Peyer's patch (tissue), 4 donors: ENCODE results near the gene SPECC1L. TPM values are rescaled to one million over a fixed set of nuclear protein-coding genes. Genes with fewer than 3 reads are reported as not detected.

Experiments used
- DNase-seq, 3 donors: peaks; one replicate each; pipeline ENCODE4 v3.0.0-alpha.2; 2017 to 2019
- H3K27ac ChIP-seq, 4 donors: fragments of 200-600 bp; sonication (generic); one replicate each; pipeline ENCODE4 v1.5.1; 2016 to 2019
- H3K27me3 ChIP-seq, 2 donors: fragments of 200-600 bp; sonication (generic); one replicate each; pipeline ENCODE4 v1.5.1; 2019
- H3K36me3 ChIP-seq, 3 donors: fragments of 200-600 bp; sonication (generic); one replicate each; pipeline ENCODE4 v1.5.1; 2016 to 2019
- H3K4me1 ChIP-seq, 4 donors: fragments of 200-600 bp; sonication (generic); one replicate each; pipeline ENCODE4 v1.5.1; 2016 to 2019
- H3K4me3 ChIP-seq, 4 donors: fragments of 200-600 bp; sonication (generic); 1 replicate in 3 of 4; 2 replicates in 1 of 4; pipeline ENCODE4 v1.5.1; 2016 to 2019; ENCODE audit warnings: mild to moderate bottlenecking in 1 of 4
- H3K9me3 ChIP-seq, 4 donors: fragments of 200-600 bp; sonication (generic); one replicate each; pipeline ENCODE4 v1.5.1; 2016 to 2019; ENCODE audit warnings: mild to moderate bottlenecking in 1 of 4
- CTCF ChIP-seq, 6 experiments: fragments of 450-650 bp in 4 of 6; fragments of 200-600 bp in 2 of 6; sonication (generic) in 1 of 6; IDR thresholded peaks; one replicate each; pipeline ENCODE4 v1.5.1; 2017 to 2019; ENCODE audit warnings: antibody characterized with exemption in 6 of 6, mild to moderate bottlenecking in 3 of 6, moderate library complexity in 1 of 6
- POLR2A ChIP-seq, 2 donors: fragments of 450-650 bp; IDR thresholded peaks; one replicate each; pipeline ENCODE4 v1.5.1; 2017; ENCODE audit warnings: antibody characterized with exemption in 2 of 2, mild to moderate bottlenecking in 2 of 2, moderate library complexity in 2 of 2
- total RNA-seq, 4 donors: library from RNA; depleted of rRNA; stranded (reverse); fragments of >200 nt; gene quantifications; one replicate each; pipeline ENCODE4 v1.1.0, GENCODE V29; 2016

SPECC1L gene
- total RNA-seq, 4 donors from 2014 or later, result 24.2 to 147 (median 34.4) TPM

GRCh38 chr22:24433001-24433827, 162.6 kb downstream of the SPECC1L start:
- Histone ChIP-seq H3K9me3 (no peaks in the 10 kb centered on the region), H3K27me3 (no peaks in the 10 kb centered on the region), H3K4me1 (peaks cover 0 to 73% (median 50%) of the 10 kb centered on the region in 4 donors), H3K27ac (peak overlapping the region; percentile 67 to 89 (median 76)), H3K36me3 (no peaks in the 10 kb centered on the region), H3K4me3 (peak overlapping the region in 1 of 4 donors; percentile 4)
- DNase-seq, result peak in 2 of 3 donors; percentile 46 to 48
- no peak for TF ChIP-seq CTCF (IDR thresholded peaks at IDR 0.05)
- no peak for TF ChIP-seq POLR2A (IDR thresholded peaks at IDR 0.05)

- H3K27ac ChIP-seq, result peak overlapping the region; percentile 67 to 89 (median 76)
- peak overlapping the region in 1 of 4 donors; percentile 18 for H3K4me3 ChIP-seq
- peak; percentile 34 to 79 (median 78) for DNase-seq
- TF ChIP-seq POLR2A (IDR thresholded peaks at IDR 0.05) (no peak), CTCF (IDR thresholded peaks at IDR 0.05) (no peak)
- no peaks in the 10 kb centered on the region for H3K27me3 ChIP-seq
- no peaks in the 10 kb centered on the region for H3K36me3 ChIP-seq
- H3K4me1 ChIP-seq, result peaks cover 0 to 68% (median 49%) of the 10 kb centered on the region in 4 donors
- no peaks in the 10 kb centered on the region for H3K9me3 ChIP-seq
These were observed 163.3 kb downstream of the SPECC1L start for GRCh38 chr22:24433828-24434470.

- Histone ChIP-seq H3K9me3 (no peaks in the 10 kb centered on the region), H3K27ac (peak overlapping the region; percentile 67 to 89 (median 76)), H3K4me1 (peaks cover 0 to 63% (median 45%) of the 10 kb centered on the region in 4 donors), H3K36me3 (no peaks in the 10 kb centered on the region), H3K27me3 (no peaks in the 10 kb centered on the region), H3K4me3 (peak overlapping the region in 1 of 4 donors; percentile 23)
- TF ChIP-seq CTCF (IDR thresholded peaks at IDR 0.05) (no peak), POLR2A (IDR thresholded peaks at IDR 0.05) (no peak)
- peak; percentile 48 to 92 (median 85) for DNase-seq
These were observed 164.1 kb downstream of the SPECC1L start for GRCh38 chr22:24434471-24435322.

- TF ChIP-seq CTCF (IDR thresholded peaks at IDR 0.05), result no peak
- TF ChIP-seq POLR2A (IDR thresholded peaks at IDR 0.05), result no peak
- Histone ChIP-seq H3K27ac (peak overlapping the region; percentile 67 to 89 (median 76)), H3K4me3 (peak overlapping the region in 1 of 4 donors; percentile 23), H3K4me1 (peaks cover 0 to 57% (median 42%) of the 10 kb centered on the region in 4 donors), H3K27me3 (no peaks in the 10 kb centered on the region), H3K9me3 (no peaks in the 10 kb centered on the region), H3K36me3 (no peaks in the 10 kb centered on the region)
- DNase-seq, result no peak
These were observed 164.7 kb downstream of the SPECC1L start for GRCh38 chr22:24435323-24435645.

GRCh38 chr22:24435861-24436371, 165.3 kb downstream of the SPECC1L start:
- peak overlapping the region; percentile 22 to 89 (median 76) for H3K27ac ChIP-seq
- peak in 2 of 3 donors; percentile 39 to 45 for DNase-seq
- no peak for TF ChIP-seq POLR2A (IDR thresholded peaks at IDR 0.05)
- TF ChIP-seq CTCF (IDR thresholded peaks at IDR 0.05), result no peak
- peaks cover 0 to 51% (median 42%) of the 10 kb centered on the region in 4 donors for H3K4me1 ChIP-seq
- no peaks in the 10 kb centered on the region for H3K36me3 ChIP-seq
- no peaks in the 10 kb centered on the region for H3K27me3 ChIP-seq
- H3K9me3 ChIP-seq, result no peaks in the 10 kb centered on the region
- no peak overlapping the region for H3K4me3 ChIP-seq
